SU-DHL-6 (cell line): ENCODE results near the gene SOX18.

ENCODE experiments used
- EZH2phosphoT487 ChIP-seq: fragments of 200-600 bp; sonication (generic), shearing (Covaris generic); conservative IDR thresholded peaks from 2 replicates; pipeline ENCODE4 v1.6.1; 2018; ENCODE audit warnings: mild to moderate bottlenecking, antibody characterized with exemption, low read length, moderate library complexity, mixed read lengths
- TF ChIP-seq, protein P1 (sequence below): fragments of 200-600 bp; sonication (generic); IDR thresholded peaks from one replicate; pipeline ENCODE4 v1.5.1; 2017; ENCODE audit warnings: antibody characterized with exemption, mild to moderate bottlenecking, low read length, moderate library complexity; ENCODE audit not compliant: insufficient read depth, poor library complexity, severe bottlenecking

DNA sequence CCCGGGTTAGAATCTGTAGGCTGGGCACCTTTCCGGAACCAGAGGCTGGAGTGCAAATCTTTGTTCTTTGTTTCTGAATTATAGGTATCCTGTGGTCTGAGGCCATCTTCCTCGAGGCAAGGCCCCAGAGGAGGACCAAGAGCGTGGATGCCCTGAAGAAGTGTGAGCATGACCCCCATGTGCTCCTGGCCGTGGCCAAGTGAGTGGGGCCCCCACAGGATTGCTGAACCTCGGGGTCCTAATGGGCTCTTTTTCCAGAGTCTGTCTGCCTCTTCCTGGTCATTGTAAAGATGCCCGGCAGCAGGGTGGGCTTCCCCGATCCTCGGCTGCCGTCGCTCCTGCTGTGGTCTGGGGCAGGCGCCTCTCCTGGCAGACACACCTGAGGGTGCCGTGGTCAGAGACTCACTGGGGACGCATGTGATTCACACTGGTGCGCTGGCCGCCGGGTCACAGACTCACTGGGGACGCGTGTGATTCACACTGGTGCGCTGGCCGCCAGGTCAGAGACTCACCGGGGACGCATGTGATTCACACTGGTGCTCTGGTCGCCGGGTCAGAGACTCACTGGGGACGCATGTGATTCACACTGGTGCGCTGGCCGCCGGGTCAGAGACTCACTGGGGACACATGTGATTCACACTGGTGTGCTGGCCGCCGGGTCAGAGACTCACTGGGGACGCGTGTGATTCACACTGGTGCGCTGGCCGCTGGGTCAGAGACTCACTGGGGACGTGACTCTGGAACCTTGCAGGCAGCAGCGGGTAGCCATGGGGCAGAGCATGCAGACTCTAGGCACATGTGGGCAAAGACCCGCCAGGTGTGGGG is 19.9 kb downstream of the SOX18 start:
- TF ChIP-seq, protein P1, sequence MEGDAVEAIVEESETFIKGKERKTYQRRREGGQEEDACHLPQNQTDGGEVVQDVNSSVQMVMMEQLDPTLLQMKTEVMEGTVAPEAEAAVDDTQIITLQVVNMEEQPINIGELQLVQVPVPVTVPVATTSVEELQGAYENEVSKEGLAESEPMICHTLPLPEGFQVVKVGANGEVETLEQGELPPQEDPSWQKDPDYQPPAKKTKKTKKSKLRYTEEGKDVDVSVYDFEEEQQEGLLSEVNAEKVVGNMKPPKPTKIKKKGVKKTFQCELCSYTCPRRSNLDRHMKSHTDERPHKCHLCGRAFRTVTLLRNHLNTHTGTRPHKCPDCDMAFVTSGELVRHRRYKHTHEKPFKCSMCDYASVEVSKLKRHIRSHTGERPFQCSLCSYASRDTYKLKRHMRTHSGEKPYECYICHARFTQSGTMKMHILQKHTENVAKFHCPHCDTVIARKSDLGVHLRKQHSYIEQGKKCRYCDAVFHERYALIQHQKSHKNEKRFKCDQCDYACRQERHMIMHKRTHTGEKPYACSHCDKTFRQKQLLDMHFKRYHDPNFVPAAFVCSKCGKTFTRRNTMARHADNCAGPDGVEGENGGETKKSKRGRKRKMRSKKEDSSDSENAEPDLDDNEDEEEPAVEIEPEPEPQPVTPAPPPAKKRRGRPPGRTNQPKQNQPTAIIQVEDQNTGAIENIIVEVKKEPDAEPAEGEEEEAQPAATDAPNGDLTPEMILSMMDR: no peak
- TF ChIP-seq EZH2phosphoT487: no peak
